RWPE2 (cell line): ENCODE data around the gene EYA2.
A peak's percentile ranks its signal among the peaks of the same experiment; 100 is the strongest.

ENCODE experiments used
- ATAC-seq: fragments of 200-7000 bp; cut with Tn5 transposase; 3 replicates; pipeline ENCODE4 v1.9.1; 2021; ENCODE audit warnings: low read depth
- DNase-seq: peaks from one replicate; pipeline ENCODE4 v3.0.0-alpha.2; 2020; ENCODE audit warnings: low spot score
- H3K27ac ChIP-seq: fragments of 450-650 bp; 2 replicates; pipeline ENCODE4 v1.5.1; 2017; ENCODE audit warnings: mild to moderate bottlenecking; ENCODE audit not compliant: poor library complexity, severe bottlenecking
- H3K27me3 ChIP-seq: fragments of 250-450 bp; sonication (Bioruptor Pico); 2 replicates; pipeline ENCODE4 v1.5.1; 2021; ENCODE audit warnings: mild to moderate bottlenecking, moderate library complexity; ENCODE audit not compliant: insufficient read depth, poor library complexity, severe bottlenecking
- H3K36me3 ChIP-seq: fragments of 250-450 bp; sonication (Bioruptor Pico); 2 replicates; pipeline ENCODE4 v1.5.1; 2020; ENCODE audit warnings: low read depth, mild to moderate bottlenecking, moderate library complexity
- H3K4me1 ChIP-seq: fragments of 250-450 bp; sonication (Bioruptor Pico); 2 replicates; pipeline ENCODE4 v1.5.1; 2021; ENCODE audit warnings: mild to moderate bottlenecking, moderate library complexity; ENCODE audit not compliant: insufficient read depth, poor library complexity, severe bottlenecking
- H3K4me3 ChIP-seq: fragments of 250-450 bp; sonication (Bioruptor Pico); 2 replicates; pipeline ENCODE4 v1.5.1; 2021; ENCODE audit warnings: mild to moderate bottlenecking, moderate library complexity; ENCODE audit not compliant: severe bottlenecking
- H3K9me3 ChIP-seq: fragments of 250-450 bp; sonication (Bioruptor Pico); 2 replicates; pipeline ENCODE4 v1.5.1; 2021; ENCODE audit warnings: mild to moderate bottlenecking, moderate library complexity; ENCODE audit not compliant: severe bottlenecking
- TF ChIP-seq, protein P1 (sequence below): fragments of 450-650 bp; IDR thresholded peaks from one replicate; pipeline ENCODE4 v1.5.1; 2017; ENCODE audit warnings: mild to moderate bottlenecking, moderate library complexity; ENCODE audit not compliant: poor library complexity, severe bottlenecking

Gene EYA2

DNA sequence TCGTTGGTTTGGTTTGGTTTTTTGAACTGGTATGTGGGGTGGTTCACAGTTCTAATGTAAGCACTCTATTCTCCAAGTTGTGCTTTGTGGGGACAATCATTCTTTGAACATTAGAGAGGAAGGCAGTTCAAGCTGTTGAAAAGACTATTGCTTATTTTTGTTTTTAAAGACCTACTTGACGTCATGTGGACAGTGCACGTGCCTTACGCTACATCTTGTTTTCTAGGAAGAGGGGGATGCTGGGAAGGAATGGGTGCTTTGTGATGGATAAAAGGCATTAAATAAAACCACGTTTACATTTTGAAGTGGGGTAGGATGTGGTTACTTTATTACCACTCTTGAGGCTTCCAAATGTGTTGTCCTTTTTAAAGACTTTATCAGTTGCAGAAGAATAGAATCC lies 293.9 kb downstream of the EYA2 start:
- DNase-seq = no peak
- TF ChIP-seq, protein P1, sequence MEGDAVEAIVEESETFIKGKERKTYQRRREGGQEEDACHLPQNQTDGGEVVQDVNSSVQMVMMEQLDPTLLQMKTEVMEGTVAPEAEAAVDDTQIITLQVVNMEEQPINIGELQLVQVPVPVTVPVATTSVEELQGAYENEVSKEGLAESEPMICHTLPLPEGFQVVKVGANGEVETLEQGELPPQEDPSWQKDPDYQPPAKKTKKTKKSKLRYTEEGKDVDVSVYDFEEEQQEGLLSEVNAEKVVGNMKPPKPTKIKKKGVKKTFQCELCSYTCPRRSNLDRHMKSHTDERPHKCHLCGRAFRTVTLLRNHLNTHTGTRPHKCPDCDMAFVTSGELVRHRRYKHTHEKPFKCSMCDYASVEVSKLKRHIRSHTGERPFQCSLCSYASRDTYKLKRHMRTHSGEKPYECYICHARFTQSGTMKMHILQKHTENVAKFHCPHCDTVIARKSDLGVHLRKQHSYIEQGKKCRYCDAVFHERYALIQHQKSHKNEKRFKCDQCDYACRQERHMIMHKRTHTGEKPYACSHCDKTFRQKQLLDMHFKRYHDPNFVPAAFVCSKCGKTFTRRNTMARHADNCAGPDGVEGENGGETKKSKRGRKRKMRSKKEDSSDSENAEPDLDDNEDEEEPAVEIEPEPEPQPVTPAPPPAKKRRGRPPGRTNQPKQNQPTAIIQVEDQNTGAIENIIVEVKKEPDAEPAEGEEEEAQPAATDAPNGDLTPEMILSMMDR = no peak
- no peak for ATAC-seq

DNA sequence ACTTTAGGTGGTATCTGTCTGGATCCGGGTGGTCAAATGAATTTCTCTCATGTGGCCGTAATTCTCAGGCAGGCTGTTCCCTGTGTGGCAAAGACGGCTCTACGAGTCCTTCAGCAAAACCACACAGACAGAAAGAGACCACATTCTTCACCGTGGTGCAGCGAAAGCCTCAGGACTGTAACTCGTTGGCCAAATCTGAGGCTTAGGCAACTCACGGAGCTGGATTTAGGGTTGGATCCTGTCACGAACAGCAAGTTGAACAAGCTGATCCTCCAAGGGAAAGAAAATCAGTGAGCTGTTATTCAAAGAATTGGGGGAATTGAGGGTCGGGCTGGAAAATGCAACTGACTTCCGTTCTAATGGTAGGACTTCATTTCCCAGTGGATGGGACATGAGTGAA lies 294.4 kb downstream of the EYA2 start:
- Histone ChIP-seq H3K36me3 (no peaks in the 10 kb centered on the region), H3K4me3 (no peak overlapping the region), H3K9me3 (no peaks in the 10 kb centered on the region), H3K4me1 (peaks cover 5% of the 10 kb centered on the region), H3K27ac (no peak overlapping the region), H3K27me3 (no peaks in the 10 kb centered on the region)
- DNase-seq (no peak), ATAC-seq (no peak)
- TF ChIP-seq, protein P1 = no peak

More for the DNA sequence above, 293.9 kb downstream of the EYA2 start:
- no peaks in the 10 kb centered on the region for H3K36me3 ChIP-seq
- no peaks in the 10 kb centered on the region for H3K9me3 ChIP-seq
- H3K27me3 ChIP-seq = no peaks in the 10 kb centered on the region
- no peak overlapping the region for H3K27ac ChIP-seq
- no peak overlapping the region for H3K4me3 ChIP-seq
- peaks cover 5% of the 10 kb centered on the region for H3K4me1 ChIP-seq

DNA sequence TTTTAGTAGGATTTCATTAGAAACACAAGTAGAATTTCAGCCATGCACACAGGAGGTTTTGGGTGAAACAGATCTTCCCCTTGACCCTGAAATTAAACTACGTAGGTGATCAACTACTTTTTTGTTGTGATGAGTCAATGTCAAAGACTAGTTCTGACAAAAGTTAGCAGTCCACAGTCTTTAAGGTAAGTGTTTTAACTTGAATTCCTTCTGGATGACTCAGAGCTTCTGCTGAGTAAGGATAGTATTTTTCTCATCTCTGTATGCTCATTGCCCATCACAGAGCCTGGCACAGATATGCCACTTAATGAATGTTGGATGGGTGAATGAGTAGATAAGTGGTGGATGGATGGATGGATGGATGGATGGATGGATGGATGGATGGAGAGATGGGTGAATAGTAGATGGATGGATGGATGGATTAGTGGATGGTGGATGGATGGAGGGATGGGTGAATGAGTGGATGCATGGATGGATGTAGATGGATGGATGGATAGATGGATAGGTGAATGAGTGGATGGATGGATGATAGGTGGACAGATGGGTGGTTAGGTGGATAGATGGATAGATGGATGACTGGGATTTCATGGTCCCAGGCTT lies 296.5 kb downstream of the EYA2 start:
- Histone ChIP-seq H3K9me3 (no peaks in the 10 kb centered on the region), H3K36me3 (no peaks in the 10 kb centered on the region), H3K4me3 (no peak overlapping the region), H3K4me1 (peaks cover 5% of the 10 kb centered on the region), H3K27me3 (no peaks in the 10 kb centered on the region), H3K27ac (peak overlapping the region; percentile 48)
- TF ChIP-seq, protein P1 = no peak
- DNase-seq = no peak
- ATAC-seq = peak; percentile 99

DNA sequence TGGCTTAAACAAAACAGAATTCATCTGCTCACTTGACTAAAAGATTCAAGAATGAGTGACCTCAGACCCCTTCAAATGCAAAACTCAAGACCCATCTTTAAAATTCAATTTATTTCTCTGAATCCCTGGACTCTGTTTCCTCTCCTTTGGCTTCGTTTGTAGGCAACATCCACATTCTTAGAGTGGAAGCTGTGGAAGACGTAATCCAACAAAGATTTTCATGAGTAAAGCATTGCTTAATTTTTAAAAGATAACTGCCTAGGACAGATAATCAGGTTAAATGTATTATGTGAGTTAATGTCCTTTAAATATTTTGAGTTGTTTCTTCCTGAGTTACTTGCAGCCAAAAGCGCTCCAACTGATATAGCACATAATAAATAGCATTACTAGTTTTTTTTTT lies 297.3 kb downstream of the EYA2 start:
- DNase-seq (no peak), ATAC-seq (no peak)
- peaks cover 5% of the 10 kb centered on the region for H3K4me1 ChIP-seq
- TF ChIP-seq, protein P1 = no peak
- no peaks in the 10 kb centered on the region for H3K27me3 ChIP-seq
- no peak overlapping the region for H3K27ac ChIP-seq
- no peaks in the 10 kb centered on the region for H3K9me3 ChIP-seq
- H3K36me3 ChIP-seq = no peaks in the 10 kb centered on the region
- no peak overlapping the region for H3K4me3 ChIP-seq

DNA sequence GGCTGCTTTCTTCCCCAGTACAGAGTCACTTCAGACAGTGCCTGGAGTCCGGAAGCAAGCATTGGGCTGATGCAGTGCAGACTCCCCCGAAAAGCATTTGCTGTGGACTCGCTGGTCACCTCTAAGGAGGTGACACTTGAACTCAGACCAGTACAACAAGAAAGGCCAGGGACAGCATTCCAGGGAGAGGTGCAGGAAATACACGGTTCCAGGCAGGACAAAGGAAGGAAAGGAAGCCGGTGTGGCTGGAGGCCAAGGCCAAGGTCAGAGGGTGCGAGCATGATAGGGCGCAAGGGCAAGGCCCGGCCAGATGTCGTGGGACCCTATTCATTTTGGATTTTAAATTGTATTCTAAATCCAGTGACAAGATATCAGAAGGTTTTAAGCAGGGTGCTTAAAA lies 300.9 kb downstream of the EYA2 start:
- no peaks in the 10 kb centered on the region for H3K36me3 ChIP-seq
- H3K27ac ChIP-seq = no peak overlapping the region
- DNase-seq (no peak), ATAC-seq (no peak)
- H3K9me3 ChIP-seq = no peaks in the 10 kb centered on the region
- peaks cover 7% of the 10 kb centered on the region for H3K4me1 ChIP-seq
- H3K27me3 ChIP-seq = no peaks in the 10 kb centered on the region
- TF ChIP-seq, protein P1 = no peak
- H3K4me3 ChIP-seq = no peak overlapping the region
